ENCODE measurements around the gene EEF2.

The EEF2 gene

DNA sequence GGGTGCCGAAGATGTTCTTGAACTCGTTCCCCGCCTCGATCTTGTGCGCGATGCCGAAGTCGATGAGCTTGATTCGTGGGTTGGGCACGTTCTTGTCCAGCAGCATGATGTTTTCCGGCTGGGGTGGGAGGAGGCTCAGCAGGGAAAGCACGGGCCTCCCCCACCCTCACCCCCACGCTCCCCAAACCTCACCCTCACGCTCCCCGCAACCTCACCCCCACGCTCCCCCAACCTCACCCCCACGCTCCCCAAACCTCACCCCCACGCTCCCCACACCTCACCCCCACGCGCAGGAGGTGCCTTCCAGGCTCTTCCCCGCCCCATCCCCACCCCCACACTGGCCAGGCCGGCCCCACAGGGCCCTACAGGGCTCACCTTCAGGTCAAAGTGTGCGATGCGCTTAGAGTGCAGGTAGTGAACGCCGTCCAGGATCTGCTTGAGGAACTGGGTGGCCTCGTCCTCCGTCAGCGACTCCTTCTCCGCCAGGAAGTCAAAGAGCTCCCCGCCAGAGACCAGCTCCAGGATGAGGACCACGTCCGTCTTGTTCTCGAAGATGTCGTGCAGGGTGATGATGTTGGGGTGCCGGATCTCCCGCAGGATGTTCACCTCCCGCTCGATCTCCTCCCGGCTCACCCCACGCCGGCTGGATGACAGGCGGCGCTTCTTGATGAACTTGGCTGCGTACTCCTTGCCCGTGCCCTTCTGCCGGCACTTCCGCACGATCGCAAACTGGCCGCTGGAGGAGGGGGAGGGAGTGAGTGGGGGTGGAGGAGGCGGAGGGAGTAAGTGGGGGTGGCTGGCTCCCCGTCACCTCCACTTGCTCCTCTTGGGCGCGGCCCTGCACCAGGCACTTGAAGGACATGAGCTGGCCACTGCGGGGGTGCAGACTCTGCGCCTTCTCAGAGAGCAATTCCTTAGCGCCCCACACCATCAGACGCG is 20.7 kb downstream of the EEF2 start:
- TF ChIP-seq TCF12 (IDR thresholded peaks at IDR 0.05; ENCODE audit: low read depth) (no peak), REST (IDR thresholded peaks at IDR 0.05; ENCODE audit: low read depth) (no peak), EGR1 (IDR thresholded peaks at IDR 0.05) (no peak)
- TF ChIP-seq, protein P1, sequence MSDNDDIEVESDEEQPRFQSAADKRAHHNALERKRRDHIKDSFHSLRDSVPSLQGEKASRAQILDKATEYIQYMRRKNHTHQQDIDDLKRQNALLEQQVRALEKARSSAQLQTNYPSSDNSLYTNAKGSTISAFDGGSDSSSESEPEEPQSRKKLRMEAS (IDR thresholded peaks at IDR 0.05), result no peak

- no peak for TF ChIP-seq YY1 (IDR thresholded peaks at IDR 0.05; ENCODE audit: low read depth)
- no peak for TF ChIP-seq TEAD4 (IDR thresholded peaks at IDR 0.05)
- no peak for TF ChIP-seq TCF12 (IDR thresholded peaks at IDR 0.05; ENCODE audit: low read depth)
- TF ChIP-seq TAF1 (IDR thresholded peaks at IDR 0.05; ENCODE audit: low read depth), result no peak
Observed at GRCh38 chr19:3963458-3964255, 21.6 kb downstream of the EEF2 start.

DNA sequence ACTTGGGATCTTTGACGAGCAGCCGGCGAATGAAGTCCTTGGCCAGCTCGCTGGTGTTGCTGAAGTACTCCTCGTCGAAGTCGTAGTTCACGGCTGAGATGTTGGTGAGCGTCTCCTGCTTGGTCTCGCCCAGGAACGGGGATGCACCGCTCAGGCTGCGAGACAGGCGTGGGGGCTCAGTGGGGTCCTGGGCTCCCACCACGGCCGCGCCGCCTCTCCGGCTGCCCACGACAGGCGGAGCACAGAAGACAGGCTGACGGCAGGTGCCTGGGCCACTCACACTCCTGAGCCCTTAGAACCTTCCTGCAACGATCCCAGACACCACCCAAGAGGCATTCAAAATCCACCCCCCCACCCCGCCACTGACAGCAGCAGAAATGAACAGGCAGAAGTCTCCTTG is 24.3 kb downstream of the EEF2 start:
- TF ChIP-seq CREB1 (IDR thresholded peaks at IDR 0.05; ENCODE audit: low read depth), result no peak
- no peak for TF ChIP-seq EGR1 (IDR thresholded peaks at IDR 0.05)
- no peak for TF ChIP-seq CEBPB (IDR thresholded peaks at IDR 0.05)
- no peak for TF ChIP-seq REST (IDR thresholded peaks at IDR 0.05; ENCODE audit: low read depth)
- TF ChIP-seq YY1 (IDR thresholded peaks at IDR 0.05; ENCODE audit: low read depth), result no peak
- no peak for TF ChIP-seq ZBTB7A (IDR thresholded peaks at IDR 0.05; ENCODE audit: low read depth)
- no peak for TF ChIP-seq TCF12 (IDR thresholded peaks at IDR 0.05; ENCODE audit: low read depth)
- no peak for TF ChIP-seq RAD21 (IDR thresholded peaks at IDR 0.05; ENCODE audit: low read depth)
- TF ChIP-seq NFIC (IDR thresholded peaks at IDR 0.05), result no peak

DNA sequence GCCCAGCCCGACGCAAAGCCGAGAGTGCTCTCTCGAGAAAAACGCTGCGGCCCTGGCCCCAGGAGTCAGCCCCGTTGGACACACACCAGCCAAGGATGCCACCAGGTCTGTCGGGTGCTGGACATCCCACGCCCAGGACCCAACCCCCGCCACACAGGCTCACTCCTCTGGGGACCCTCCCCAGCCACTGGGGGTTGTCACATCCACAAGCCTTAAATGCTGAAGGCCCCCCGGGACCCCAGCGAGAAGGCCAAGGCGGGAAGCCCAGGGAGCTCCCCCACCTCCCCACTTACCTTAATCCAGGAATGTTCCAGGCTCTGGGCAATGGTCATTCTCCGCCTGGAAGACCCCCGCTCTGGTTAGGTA is 25.5 kb downstream of the EEF2 start:
- no peak for TF ChIP-seq EP300 (IDR thresholded peaks at IDR 0.05; ENCODE audit: borderline replicate concordance)
- TF ChIP-seq ZBTB7A (IDR thresholded peaks at IDR 0.05; ENCODE audit: low read depth), result no peak
- no peak for TF ChIP-seq TAF1 (IDR thresholded peaks at IDR 0.05; ENCODE audit: low read depth)
- TF ChIP-seq, protein P1 (IDR thresholded peaks at IDR 0.05), result no peak
- TF ChIP-seq FOXM1 (IDR thresholded peaks at IDR 0.05; ENCODE audit: borderline replicate concordance, low read depth), result no peak
- TF ChIP-seq, protein P2, sequence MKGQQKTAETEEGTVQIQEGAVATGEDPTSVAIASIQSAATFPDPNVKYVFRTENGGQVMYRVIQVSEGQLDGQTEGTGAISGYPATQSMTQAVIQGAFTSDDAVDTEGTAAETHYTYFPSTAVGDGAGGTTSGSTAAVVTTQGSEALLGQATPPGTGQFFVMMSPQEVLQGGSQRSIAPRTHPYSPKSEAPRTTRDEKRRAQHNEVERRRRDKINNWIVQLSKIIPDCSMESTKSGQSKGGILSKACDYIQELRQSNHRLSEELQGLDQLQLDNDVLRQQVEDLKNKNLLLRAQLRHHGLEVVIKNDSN (IDR thresholded peaks at IDR 0.05), result no peak
- no peak for TF ChIP-seq EGR1 (IDR thresholded peaks at IDR 0.05)
- TF ChIP-seq TEAD4 (IDR thresholded peaks at IDR 0.05), result no peak
- no peak for TF ChIP-seq NFIC (IDR thresholded peaks at IDR 0.05)
- no peak for TF ChIP-seq REST (IDR thresholded peaks at IDR 0.05; ENCODE audit: low read depth)
- TF ChIP-seq CEBPB (IDR thresholded peaks at IDR 0.05), result no peak
- TF ChIP-seq YY1 (IDR thresholded peaks at IDR 0.05; ENCODE audit: low read depth), result no peak
- TF ChIP-seq CREB1 (IDR thresholded peaks at IDR 0.05; ENCODE audit: low read depth), result no peak
- no peak for TF ChIP-seq TCF12 (IDR thresholded peaks at IDR 0.05; ENCODE audit: low read depth)
- TF ChIP-seq RAD21 (IDR thresholded peaks at IDR 0.05; ENCODE audit: low read depth), result no peak

Measured in Ishikawa (cell line).